ENCODE results near the gene SFSWAP. TPM values are rescaled to one million over a fixed set of nuclear protein-coding genes. Genes with fewer than 3 reads are reported as not detected.
"Not testable (repeated sequence)": the region's sequence is repeated elsewhere in the genome, so short reads cannot be mapped to it uniquely, and the experiment has no call there.

Gene SFSWAP
- polyA plus RNA-seq, 5 donors, result 45.5 to 60.3 (median 53.6) TPM

GRCh38 chr12:131700271-131700670, 10.6 kb upstream of the SFSWAP start:
- DNase-seq, result no peak

GRCh38 chr12:131701705-131702572, 9.0 kb upstream of the SFSWAP start:
- no peak for DNase-seq

- DNase-seq, result no peak
Observed at GRCh38 chr12:131702573-131702877, 8.4 kb upstream of the SFSWAP start.

- DNase-seq, result no peak
Observed at GRCh38 chr12:131703161-131703560, 7.7 kb upstream of the SFSWAP start.

- DNase-seq, result no peak
Observed at GRCh38 chr12:131704509-131704908, 6.4 kb upstream of the SFSWAP start.

GRCh38 chr12:131706709-131707108, 4.2 kb upstream of the SFSWAP start:
- not testable (repeated sequence) for DNase-seq

GRCh38 chr12:131709226-131709625, 1.7 kb upstream of the SFSWAP start:
- DNase-seq, result no peak

- no peak for DNase-seq
Observed at GRCh38 chr12:131711551-131712205, 788 bp downstream of the SFSWAP start.

- DNase-seq, result no peak
Observed at GRCh38 chr12:131713349-131713748, 2.5 kb downstream of the SFSWAP start.

GRCh38 chr12:131714759-131715158, 3.9 kb downstream of the SFSWAP start:
- DNase-seq, result no peak

- DNase-seq, result no peak
Observed at GRCh38 chr12:131716282-131716681, 5.4 kb downstream of the SFSWAP start.

- no peak for DNase-seq
Observed at GRCh38 chr12:131720241-131720640, 9.4 kb downstream of the SFSWAP start.

GRCh38 chr12:131720921-131721320, 10.0 kb downstream of the SFSWAP start:
- no peak for DNase-seq

GRCh38 chr12:131721548-131721947, 10.7 kb downstream of the SFSWAP start:
- no peak for DNase-seq

GRCh38 chr12:131723532-131723931, 12.6 kb downstream of the SFSWAP start:
- no peak for DNase-seq

- DNase-seq, result no peak
Observed at GRCh38 chr12:131724534-131724933, 13.6 kb downstream of the SFSWAP start.

- DNase-seq, result no peak
Observed at GRCh38 chr12:131725503-131725902, 14.6 kb downstream of the SFSWAP start.

- no peak for DNase-seq
Observed at GRCh38 chr12:131728720-131729119, 17.8 kb downstream of the SFSWAP start.

GRCh38 chr12:131729254-131729955, 18.5 kb downstream of the SFSWAP start:
- no peak for DNase-seq

- no peak for DNase-seq
Observed at GRCh38 chr12:131732996-131733615, 22.2 kb downstream of the SFSWAP start.

GRCh38 chr12:131733874-131734273, 23.0 kb downstream of the SFSWAP start:
- no peak for DNase-seq

All from right lung (tissue), 5 donors.